ENCODE data around the gene HJV.

- TF ChIP-seq CEBPB (IDR thresholded peaks at IDR 0.05) (no peak), EP300 (IDR thresholded peaks at IDR 0.05; ENCODE audit: borderline replicate concordance) (no peak), TEAD4 (IDR thresholded peaks at IDR 0.05) (no peak), REST (IDR thresholded peaks at IDR 0.05; ENCODE audit: low read depth) (no peak), USF1 (IDR thresholded peaks at IDR 0.05) (no peak)
Observed at GRCh38 chr1:145999321-146000024, 22.1 kb downstream of the HJV start.

Data from Ishikawa (cell line).